ENCODE results near the gene APOD. TPM values are rescaled to one million over a fixed set of nuclear protein-coding genes. Genes with fewer than 3 reads are reported as not detected.

Gene APOD
- total RNA-seq, 2 donors from 2014 or later, result not detected

GRCh38 chr3:195573611-195574496, 9.9 kb downstream of the APOD start:
- H3K4me1 ChIP-seq (ENCODE audit: control insufficient read depth, insufficient read depth, low read length), result no peaks in the 10 kb centered on the region
- Mint-ChIP-seq H3K4me3 (no peak overlapping the region), H3K9me3 (no peaks in the 10 kb centered on the region), H3K27me3 (ENCODE audit: insufficient read depth) (peaks cover 6% of the 10 kb centered on the region), H3K4me1 (no peaks in the 10 kb centered on the region), H3K36me3 (ENCODE audit: low read depth) (no peaks in the 10 kb centered on the region), H3K27ac (no peak overlapping the region)
- H3K4me3 ChIP-seq (ENCODE audit: low read length), result no peak overlapping the region
- TF ChIP-seq CTCF (conservative IDR thresholded peaks at IDR 0.05), result no peak
- WGBS, 2 experiments (ENCODE audit: insufficient coverage in 1 of 2, insufficient read length in 1 of 2), result 92% methylated on average over 17 to 19 of the region's 19 CpGs
- no peak overlapping the region for H3K27ac ChIP-seq (ENCODE audit: low read depth, low read length)
- no peaks in the 10 kb centered on the region for H3K9me3 ChIP-seq (ENCODE audit: control insufficient read depth, low read length)
- H3K36me3 ChIP-seq (ENCODE audit: control insufficient read depth, insufficient read depth, low read length), result no peaks in the 10 kb centered on the region
- no peaks in the 10 kb centered on the region for H3K27me3 ChIP-seq (ENCODE audit: control insufficient read depth, insufficient read depth, low read length, poor library complexity, severe bottlenecking)
- DNase-seq, result no peak
- H3K9ac ChIP-seq (ENCODE audit: extremely low read depth, low read length, poor library complexity, severe bottlenecking), result no peak overlapping the region

GRCh38 chr3:195571361-195571760, 12.4 kb downstream of the APOD start:
- Histone ChIP-seq H3K27me3 (ENCODE audit: control insufficient read depth, insufficient read depth, low read length, poor library complexity, severe bottlenecking) (no peaks in the 10 kb centered on the region), H3K4me3 (ENCODE audit: low read length) (no peak overlapping the region), H3K4me1 (ENCODE audit: control insufficient read depth, insufficient read depth, low read length) (no peaks in the 10 kb centered on the region), H3K9ac (ENCODE audit: extremely low read depth, low read length, poor library complexity, severe bottlenecking) (no peak overlapping the region), H3K36me3 (ENCODE audit: control insufficient read depth, insufficient read depth, low read length) (no peaks in the 10 kb centered on the region), H3K9me3 (ENCODE audit: control insufficient read depth, low read length) (no peaks in the 10 kb centered on the region), H3K27ac (ENCODE audit: low read depth, low read length) (no peak overlapping the region)
- Mint-ChIP-seq H3K4me1 (no peaks in the 10 kb centered on the region), H3K27me3 (ENCODE audit: insufficient read depth) (no peaks in the 10 kb centered on the region), H3K9me3 (no peaks in the 10 kb centered on the region), H3K27ac (no peak overlapping the region), H3K36me3 (ENCODE audit: low read depth) (no peaks in the 10 kb centered on the region), H3K4me3 (no peak overlapping the region)
- DNase-seq, result no peak
- no peak for TF ChIP-seq CTCF (conservative IDR thresholded peaks at IDR 0.05)
- 87% methylated on average over 4 to 6 of the region's 6 CpGs for WGBS, 2 experiments (ENCODE audit: insufficient coverage in 1 of 2, insufficient read length in 1 of 2)

- H3K27me3 ChIP-seq (ENCODE audit: control insufficient read depth, insufficient read depth, low read length, poor library complexity, severe bottlenecking), result no peaks in the 10 kb centered on the region
- no peaks in the 10 kb centered on the region for H3K4me1 Mint-ChIP-seq
- no peak overlapping the region for H3K27ac Mint-ChIP-seq
- H3K9me3 ChIP-seq (ENCODE audit: control insufficient read depth, low read length), result no peaks in the 10 kb centered on the region
- DNase-seq, result no peak
- no peak overlapping the region for H3K4me3 ChIP-seq (ENCODE audit: low read length)
- 93 to 97% methylated on average over 7 to 9 of the region's 9 CpGs for WGBS, 2 experiments (ENCODE audit: insufficient coverage in 1 of 2, insufficient read length in 1 of 2)
- no peaks in the 10 kb centered on the region for H3K9me3 Mint-ChIP-seq
- TF ChIP-seq CTCF (conservative IDR thresholded peaks at IDR 0.05), result no peak
- no peaks in the 10 kb centered on the region for H3K27me3 Mint-ChIP-seq (ENCODE audit: insufficient read depth)
- H3K36me3 ChIP-seq (ENCODE audit: control insufficient read depth, insufficient read depth, low read length), result no peaks in the 10 kb centered on the region
- H3K36me3 Mint-ChIP-seq (ENCODE audit: low read depth), result no peaks in the 10 kb centered on the region
- H3K4me1 ChIP-seq (ENCODE audit: control insufficient read depth, insufficient read depth, low read length), result no peaks in the 10 kb centered on the region
- H3K27ac ChIP-seq (ENCODE audit: low read depth, low read length), result no peak overlapping the region
- H3K4me3 Mint-ChIP-seq, result no peak overlapping the region
- H3K9ac ChIP-seq (ENCODE audit: extremely low read depth, low read length, poor library complexity, severe bottlenecking), result no peak overlapping the region
Measured at GRCh38 chr3:195570912-195571311, 12.8 kb downstream of the APOD start.
